Stimulated activated naive CD4-positive, alpha-beta T cell (primary cell): Measurements from ENCODE around the gene SYT1.

ENCODE experiments used
- DNase-seq, 6 experiments: peaks; one replicate each; lab custom pipeline; 2025; lab: John Stamatoyannopoulos, UW

The SYT1 gene

DNA sequence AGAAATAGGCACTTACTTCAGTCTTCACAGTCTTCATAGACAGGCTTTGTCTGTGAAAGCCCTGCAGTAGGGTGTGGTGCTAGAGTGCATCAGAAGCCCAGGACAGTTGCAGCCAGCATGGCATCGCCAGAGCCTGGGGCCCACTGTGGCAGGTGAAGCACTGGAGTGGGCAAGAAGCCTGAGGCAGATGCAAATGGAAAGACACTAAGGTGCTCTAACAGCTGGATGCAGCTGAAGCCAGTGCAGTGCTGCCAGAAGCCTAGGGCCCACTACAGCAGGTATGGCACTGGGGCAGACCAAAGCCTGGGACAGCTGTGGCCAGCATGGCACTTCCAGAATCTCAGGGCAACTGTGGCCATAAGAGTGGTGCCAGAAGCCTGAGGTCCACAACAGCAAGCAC, 358.6 kb downstream of the SYT1 start:
- no peak for DNase-seq

DNA sequence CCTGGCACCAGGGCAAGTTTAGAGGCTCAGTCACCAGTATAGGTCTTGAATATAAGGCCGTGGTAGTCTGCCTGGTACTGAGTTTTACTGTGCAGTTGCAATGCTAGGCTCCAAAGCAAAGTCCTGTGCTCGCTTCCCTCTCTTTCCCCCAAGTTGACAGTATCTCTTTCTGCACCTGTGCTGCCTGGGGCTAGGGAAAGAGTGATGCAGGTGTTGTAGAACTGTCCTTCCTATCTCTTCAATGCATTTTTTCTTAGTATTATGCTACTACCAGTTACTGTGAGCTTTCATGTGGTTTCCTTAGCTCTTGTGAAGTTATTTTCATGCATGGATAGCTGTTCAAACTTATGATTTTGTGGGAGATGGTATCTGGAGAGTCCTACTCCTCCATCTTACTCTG, 359.2 kb downstream of the SYT1 start:
- no peak for DNase-seq

DNA sequence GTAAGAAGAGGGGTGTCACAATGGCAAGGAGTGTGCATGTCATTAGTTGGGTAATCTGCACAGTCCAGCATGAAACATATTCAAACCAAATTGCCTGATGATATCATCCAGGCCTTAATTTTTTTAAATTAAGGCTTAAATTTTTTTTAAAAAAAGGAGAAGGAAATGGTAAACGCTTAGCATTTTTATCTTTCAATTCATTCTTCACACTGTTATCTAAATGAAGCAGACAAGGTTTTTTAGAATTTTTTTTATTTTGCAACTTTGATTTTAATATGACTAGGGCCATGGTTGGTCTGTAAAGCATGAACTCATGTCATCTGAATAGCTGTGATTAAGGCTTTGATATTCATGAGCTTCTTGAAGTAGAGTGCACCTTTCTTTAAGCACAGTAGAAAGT, 362.5 kb downstream of the SYT1 start:
- no peak for DNase-seq

DNA sequence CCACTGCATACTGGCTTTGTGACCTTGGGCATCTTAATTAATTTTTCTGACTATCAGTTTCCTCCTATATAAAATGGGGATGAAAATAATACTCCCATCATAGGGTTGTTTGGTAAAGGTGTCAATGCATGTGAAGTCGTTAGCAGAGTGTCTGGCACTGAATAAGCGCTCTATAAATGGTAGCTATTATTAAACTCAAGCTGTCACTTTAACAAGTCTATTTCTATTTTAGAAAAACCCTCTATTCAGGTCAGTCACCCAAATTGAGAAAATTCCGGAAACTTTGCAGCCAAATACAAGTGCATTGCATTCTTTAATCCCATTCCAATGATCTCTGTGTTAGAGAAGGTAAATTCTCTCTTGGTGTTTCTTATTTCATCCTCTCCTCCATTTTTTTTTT, 363.1 kb downstream of the SYT1 start:
- no peak for DNase-seq

DNA sequence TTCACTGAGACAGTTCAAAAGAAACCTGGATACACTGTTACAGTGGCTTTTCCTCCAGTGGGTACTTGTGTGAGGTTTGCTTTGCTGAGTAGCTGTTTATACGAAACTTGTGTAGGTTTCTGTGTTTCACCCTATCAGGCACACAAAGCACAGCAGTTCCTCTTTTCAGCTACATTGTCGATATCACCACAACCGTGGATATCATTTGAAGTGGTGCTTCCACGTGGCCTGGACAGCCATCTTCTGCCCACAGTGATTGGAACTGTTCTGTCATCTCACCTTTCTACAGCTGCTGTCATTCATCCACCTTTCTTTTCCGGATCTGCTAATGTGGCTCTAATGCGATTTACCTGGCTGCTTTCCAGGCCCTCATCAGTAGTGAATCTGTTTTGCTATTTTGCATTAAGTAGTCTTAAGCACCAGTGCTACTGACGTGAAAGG, 368.8 kb downstream of the SYT1 start:
- DNase-seq, result no peak

DNA sequence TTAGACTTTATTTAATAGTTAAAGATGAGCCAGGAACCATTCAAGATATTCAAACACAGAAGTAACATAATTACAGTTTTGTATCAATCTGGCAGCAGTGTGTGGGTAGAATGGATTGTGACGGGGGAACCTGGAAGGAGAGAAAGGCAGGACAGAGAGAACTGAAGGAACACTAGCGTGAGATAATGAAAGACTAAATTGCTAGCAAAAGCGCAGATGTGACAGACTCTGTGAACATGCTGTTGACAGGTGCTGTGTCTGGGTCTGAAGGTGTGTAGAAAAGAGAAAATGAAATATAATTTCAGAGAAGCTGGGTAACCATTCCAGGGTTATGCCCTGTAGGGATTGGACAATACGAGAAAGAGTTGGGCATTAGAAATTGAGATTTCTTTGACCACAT, 372.3 kb downstream of the SYT1 start:
- DNase-seq, result no peak

DNA sequence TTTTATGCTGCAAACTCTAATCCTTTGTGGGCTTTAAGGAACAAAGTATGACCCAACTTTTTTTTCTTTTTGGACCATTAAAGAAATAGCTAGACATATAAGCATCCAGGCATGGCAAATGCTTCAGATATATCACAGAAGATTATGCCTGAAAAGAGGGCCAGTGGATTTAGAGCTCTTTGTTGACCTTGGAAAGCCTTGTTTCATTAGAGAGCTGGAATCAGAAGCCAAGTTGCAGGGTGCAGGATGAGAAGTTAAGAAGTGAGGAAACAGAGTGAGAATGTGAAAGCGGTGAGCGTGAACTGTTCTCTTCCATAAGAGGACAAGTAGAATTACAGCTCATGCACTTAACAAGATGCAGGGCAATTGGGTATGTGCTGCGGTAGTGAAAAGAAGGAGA, 373.7 kb downstream of the SYT1 start:
- no peak for DNase-seq

DNA sequence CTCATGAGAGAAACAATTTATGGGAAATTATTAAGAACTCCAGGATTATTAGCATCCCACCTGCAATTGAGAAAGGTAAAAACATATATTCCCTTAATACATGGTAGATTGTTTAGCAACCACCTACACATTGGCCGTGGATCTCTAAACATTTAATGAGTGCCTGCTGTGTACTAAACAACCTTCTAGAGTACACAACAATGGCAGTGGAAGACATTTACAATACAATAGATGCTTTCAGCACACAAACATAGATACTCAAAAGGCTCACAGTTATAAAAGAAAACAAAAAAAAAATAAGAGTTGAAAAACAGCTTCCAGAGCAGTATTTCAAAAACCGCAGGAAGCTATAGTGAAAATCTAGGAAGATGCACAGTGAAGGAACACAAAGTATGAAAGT, 382.9 kb downstream of the SYT1 start:
- no peak for DNase-seq

DNA sequence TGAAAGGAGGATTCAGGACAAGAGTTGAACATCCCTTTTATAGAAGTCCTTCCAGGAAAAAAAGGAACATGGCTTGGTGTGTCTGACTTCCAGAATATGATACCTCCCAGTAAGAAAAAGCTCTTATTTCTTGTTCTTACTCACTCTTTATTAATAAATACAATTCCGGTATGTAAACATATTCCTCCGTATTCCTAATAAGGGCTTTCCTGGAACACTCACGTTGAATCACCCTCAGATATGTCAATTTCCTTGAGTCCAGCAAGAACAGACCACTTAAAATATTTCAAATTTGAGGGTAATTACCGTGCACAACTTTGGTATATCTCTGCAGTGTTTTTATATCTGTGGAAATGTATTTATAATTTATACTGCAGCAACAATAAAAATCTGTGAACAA, 385.6 kb downstream of the SYT1 start:
- no peak for DNase-seq

DNA sequence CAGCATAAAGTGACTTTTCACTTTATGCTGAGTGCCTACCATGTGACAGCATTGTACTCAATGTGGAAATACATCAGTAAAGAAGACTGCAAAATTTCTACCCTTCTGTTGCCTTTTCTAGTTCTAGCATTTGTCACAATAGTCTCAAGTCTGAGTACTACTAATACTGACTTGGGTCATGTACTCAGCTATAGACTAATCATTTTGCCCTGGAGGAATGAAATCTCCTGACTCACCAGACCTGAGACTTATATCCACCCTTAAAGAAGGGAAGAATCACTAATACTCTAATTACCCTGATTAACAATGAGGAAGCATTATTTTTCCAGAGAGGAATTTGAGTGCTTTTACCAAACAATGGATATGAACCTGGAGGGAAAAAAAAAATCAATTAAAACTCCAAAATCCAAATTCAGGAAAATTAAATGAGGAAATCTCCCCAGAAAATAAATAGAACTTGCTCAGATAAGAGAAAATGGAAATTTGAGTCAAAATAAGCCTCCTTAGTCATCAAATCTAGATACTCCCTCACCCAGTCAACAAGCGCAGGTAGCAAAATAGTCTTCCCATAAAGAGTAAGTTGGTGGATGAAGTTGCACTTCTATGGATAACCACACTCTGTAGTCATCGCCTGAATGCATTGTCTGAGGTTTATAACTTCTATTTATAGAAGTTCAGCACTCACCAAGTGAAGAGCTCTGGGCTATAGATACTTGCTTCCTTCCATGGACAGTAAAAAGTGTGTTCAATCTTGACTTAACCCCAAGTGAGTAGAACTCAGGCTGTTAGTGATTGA, 386.6 kb downstream of the SYT1 start:
- no peak for DNase-seq

DNA sequence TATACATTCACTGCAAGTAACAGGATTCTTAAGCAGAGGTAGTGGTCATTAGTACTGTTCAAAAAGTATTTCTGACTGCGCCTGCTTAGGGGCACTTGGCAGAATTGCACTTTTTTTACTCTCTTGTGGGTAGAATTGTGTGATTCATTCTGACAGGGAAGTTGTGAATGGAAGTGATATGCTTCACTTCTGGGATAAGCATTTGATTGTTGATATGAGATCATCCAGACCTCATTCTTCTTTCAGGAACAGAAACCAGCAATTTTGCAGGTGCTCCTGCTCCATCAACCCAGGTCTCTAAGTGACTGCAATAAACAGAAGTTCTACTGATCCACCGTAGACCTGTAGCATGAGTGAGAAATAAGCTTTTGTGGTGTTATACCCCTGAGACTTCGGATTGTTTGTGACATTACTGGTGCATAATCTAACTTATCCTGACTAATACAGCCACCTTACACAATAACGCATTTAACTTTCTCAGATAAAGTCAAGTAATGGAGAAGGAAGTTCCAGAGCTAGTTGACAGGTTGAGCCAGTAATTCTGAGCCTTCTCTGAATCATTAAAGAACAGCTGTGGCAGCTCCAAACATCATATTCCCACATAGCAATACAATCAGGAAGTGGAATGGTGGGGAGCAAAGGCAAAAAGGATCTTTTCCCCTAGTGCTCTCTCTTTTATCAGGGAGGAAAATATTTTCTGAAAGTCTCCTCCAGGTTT, 387.9 kb downstream of the SYT1 start:
- DNase-seq, result no peak

DNA sequence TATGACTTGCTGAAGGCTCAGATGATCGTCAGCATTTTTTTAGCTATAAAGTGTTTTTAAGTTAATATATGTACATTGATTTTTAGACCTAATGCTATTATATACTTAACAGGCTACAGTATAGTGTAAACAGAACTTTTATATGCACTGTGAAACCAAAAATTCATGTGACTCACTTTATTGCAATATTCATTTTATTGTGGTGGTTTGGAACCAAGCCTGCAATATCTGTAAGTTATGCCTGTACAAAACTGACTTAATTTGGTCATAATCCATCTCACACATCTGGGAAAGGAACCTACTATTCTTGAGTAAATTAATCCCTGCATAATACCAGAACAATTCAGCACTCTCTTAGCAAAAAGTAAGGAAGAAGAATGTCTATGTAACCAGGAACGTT, 390.7 kb downstream of the SYT1 start:
- no peak for DNase-seq

DNA sequence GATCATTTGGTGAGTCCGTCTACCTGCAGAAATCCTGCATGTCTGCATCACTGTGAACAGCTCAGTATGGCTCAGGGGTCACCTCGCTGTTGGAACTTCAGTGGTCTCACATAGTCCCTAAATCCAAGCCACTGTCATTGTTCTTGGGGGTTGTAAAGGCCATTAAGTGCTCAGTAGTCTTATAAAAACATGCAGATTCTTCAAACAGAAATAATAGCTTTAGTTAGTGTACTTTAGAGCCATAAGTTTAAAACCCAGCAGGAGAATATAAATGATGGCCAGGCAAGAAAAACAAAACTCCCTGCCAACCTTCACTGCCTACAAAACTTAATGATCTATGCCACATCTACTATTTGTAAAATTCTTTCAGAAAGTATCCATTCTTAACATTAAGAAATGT, 396.3 kb downstream of the SYT1 start:
- no peak for DNase-seq

DNA sequence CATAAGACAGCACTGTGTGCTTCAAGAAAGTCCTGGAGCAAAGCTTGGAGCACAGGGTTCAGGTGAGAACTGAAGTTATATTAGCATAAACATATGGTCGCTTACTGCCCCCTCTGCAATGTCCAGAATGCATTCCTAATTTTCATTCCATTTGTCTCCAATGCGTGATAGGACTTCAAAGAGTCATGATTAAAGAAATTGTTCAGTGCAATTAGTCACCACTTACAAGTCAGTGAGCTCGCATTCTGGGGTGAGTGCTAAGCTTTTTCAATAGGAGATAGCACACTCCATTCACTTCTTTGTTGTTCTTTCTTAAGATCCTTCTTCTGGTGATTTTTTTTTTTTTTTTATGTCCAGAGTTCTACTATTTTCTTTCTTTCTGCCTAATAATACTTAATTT, 398.4 kb downstream of the SYT1 start:
- no peak for DNase-seq

DNA sequence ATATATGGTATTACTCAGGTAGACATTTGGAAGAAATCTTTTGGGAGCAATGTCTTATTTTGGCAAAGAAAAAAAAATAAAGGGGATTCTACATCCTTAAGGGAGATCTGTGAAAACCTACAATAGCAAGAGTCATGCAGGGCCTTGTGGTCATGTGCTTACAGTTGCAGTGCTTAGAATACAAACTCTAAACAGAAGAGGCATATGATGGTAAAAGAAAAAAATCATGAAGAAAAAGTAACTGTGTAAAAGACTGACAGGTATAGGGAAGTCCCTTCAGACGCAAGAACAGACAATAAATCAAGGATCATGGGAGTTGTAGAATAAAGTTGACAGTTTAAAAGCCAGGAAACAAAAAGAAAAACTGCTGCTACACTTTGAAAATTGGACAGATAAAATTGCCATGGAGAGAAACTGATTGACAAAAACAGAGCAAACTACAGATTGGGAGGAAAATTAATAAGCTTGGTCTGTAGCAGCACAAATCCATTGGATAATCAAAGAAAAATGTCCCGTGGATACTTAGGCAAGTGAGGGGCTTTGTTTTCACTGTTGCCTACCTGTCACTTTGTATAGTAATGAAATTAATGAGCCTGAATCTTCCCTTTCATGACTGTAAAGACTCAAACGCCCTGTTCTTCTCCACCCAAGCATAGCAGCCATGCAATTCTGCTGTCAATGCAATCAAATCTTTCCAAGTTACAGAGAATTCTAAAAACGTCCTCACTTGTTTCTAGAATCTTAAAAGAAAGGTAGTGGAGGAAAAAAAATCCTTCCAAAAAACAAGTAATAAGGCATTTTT, 402.0 kb downstream of the SYT1 start:
- DNase-seq, result no peak

DNA sequence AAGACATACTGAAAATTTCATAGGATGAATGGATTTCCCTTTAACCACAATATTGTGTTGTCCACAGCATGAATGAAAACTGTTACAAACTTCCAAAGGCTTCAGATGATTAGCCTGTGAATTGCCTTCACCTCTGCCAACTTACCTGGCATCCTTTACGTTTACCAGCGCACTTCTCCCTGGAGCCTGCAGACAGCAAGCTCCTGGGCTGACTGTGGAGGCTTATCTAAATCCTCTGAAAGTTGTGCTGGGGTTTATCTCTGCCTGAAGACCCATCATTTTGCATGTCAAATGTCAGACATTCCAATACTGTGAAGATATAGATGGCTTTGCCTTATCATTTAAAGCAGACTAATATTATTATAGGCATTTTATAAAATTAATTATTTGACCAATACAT, 403.0 kb downstream of the SYT1 start:
- no peak for DNase-seq

DNA sequence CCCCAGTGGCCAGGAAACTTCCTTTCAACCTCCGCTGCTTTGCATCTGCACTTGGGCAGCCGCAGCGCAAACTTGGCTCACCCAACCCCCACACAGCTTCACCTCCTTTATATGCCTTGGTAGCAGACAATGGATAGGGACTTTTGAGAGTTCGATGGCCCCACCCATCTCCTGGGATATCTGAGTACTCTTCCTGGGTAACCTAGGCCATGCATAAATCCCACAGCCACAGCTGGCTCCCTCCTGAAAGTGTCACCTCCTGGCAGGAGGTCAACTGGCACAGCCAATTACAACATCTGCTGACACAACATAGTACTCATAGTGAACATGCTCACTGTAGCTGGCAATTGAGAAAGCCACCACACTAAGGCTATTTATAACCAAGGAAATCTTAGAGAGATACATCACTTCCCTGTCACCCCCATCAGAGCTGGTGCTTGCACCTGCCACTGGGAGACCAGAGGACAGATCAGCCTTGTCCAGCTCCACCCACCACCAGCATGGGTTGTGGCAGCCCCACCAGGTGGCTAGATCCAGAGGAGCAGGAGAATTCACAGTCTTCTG, 410.0 kb downstream of the SYT1 start:
- no peak for DNase-seq

DNA sequence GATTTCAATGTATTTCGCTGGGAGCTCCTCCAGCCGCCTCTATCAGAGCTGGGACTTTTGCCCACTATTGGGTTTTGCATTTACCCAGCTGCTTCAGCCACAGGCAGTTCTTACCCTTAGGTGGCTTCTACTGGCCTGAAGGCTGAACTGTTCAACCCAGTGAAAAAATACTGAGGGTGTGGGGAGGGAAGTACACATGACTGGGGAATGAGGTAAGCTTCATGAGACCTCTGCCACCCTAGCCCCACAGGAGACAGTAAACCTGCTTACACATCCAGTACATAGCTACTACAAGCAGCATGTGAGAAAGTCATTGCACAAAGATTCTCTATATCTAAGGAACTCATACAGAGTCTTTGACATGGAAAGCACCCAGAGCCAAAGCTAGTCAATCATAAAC, 411.1 kb downstream of the SYT1 start:
- DNase-seq, result no peak

DNA sequence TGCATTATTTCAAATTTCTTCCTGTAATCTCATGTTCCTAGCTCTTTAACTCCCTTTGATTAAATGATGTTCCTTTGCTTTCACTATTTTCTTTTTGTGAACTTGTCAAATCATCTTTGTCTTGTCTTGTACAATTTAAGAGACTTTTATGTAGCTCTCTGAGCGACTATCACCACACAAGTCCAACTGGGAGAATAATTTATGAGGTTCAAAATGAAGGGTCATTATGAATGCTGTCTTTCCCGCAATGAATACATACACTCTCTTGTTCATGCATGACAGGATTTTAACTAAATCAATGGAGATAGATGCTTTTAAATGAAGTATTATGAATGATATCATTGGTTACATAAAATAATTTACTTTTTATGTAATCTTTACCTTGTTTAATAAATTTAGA, 418.8 kb downstream of the SYT1 start:
- DNase-seq, result no peak

DNA sequence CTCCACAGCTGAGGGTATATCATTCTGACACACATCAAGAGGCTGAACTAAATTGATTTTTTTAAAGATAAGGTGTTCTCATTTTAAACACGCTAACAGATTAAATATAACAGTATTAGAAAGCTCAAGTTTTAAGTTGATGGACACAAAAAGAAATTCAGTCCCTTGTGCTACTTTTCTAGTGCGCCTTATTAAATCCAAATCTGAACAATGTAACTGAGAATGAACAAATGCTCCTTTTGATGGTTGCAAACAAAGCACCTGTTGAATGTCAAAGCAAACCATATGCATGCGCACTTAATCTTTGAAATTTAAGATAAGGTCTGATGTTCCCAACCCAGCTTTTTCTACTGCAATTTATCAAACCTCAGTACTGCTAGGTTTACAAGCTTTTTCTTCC, 424.3 kb downstream of the SYT1 start:
- DNase-seq, result no peak

DNA sequence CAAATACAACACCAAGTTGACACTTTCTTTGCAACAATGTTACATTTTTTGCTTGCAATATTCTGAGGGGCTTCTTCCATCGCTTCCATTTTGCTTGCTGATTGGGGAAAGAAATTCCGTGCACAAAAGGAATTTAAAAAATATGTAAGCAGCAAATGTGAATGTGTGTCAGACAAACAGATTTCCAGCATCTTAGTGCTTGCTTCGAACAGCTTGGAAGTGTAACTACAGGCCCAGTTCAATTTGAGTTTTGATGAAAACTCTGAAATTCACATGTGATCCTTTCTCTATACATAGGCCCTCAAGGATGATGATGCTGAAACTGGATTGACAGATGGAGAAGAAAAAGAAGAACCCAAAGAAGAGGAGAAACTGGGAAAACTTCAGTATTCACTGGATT, 427.1 kb downstream of the SYT1 start:
- DNase-seq, result no peak

DNA sequence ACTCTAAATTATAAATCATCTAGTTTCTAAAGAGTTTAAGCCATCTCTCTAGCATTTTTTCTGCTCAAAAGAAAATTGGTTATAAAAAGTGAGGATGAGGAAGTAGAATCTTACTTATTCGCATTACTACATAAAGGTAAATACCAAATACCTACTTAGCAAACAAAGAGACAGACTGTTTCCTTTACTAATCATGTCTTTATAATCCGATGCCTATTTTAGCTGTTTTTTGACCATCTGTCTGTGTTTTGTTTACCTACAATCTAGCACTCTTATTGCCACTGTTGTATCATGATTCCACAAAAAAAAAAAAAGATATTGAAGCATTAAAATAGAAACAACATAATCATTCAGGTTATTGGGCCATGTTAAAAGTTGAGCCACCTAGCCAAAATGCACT, 430.0 kb downstream of the SYT1 start:
- no peak for DNase-seq

DNA sequence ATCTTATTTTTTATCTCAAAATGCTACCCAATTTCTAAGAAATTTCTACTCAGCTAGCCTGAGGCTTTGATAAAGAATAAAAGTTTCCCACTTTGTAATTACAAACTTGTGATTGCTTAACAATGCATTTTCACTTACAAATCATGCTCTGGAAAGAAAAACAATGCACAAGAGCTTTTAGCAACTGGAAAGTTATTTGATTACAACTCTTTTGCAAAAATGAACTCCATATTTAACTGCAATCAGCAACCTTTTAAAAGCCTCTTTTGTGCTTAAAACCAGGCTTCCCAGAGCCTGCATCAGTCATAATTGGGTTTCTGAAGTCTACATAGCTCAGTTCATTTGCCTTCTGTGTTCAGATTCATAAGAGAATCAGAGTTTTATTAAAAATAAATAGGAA, 431.0 kb downstream of the SYT1 start:
- DNase-seq, result no peak
